IMR-90 (cell line): ENCODE data around the gene SS18. TPM values are rescaled to one million over a fixed set of nuclear protein-coding genes. Genes with fewer than 3 reads are reported as not detected.

ENCODE experiments used
- ATAC-seq: fragments of 200-7000 bp; cut with Tn5 transposase; 2 replicates; pipeline ENCODE4 v1.9.1; 2020; ENCODE audit warnings: low read depth, mild to moderate bottlenecking, moderate library complexity
- BruUV-seq: library from RNA; stranded (reverse); fragments of 400-500 nt; replicated peaks from 2 replicates; lab custom pipeline; 2021; lab: Mats Ljungman, UMichigan
- CTCF ChIA-PET: fragments of 300-600 bp; formaldehyde crosslinking; extraction: SDS; loops from one replicate; lab custom pipeline; 2021; ENCODE audit warnings: antibody characterized with exemption; lab: Yijun Ruan, JAX
- POLR2A ChIA-PET: fragments of 300-600 bp; sonication (Branson Sonifier 250); formaldehyde crosslinking; loops from one replicate; lab custom pipeline; 2022; ENCODE audit warnings: antibody characterized with exemption; ENCODE audit not compliant: unreplicated experiment; lab: Charles Lee
- DNase-seq: peaks from one replicate; pipeline ENCODE4 v3.0.0; 2013
- H2AFZ ChIP-seq: replicated peaks from 2 replicates; pipeline ENCODE3; 2013; ENCODE audit warnings: low read length, mild to moderate bottlenecking; ENCODE audit not compliant: poor library complexity
- H2AK5ac ChIP-seq: 2 replicates; pipeline ENCODE4 v1.6.1; 2013; ENCODE audit warnings: low read depth, low read length, inconsistent platforms
- H2AK9ac ChIP-seq: replicated peaks from 2 replicates; pipeline ENCODE3; 2013; ENCODE audit warnings: mild to moderate bottlenecking, low read depth, low read length, moderate library complexity; ENCODE audit not compliant: poor library complexity
- H2BK120ac ChIP-seq: 2 replicates; pipeline ENCODE4 v1.6.1; 2013; ENCODE audit warnings: low read depth, low read length, inconsistent platforms
- H2BK15ac ChIP-seq: 3 replicates; pipeline ENCODE4 v1.6.1; 2013; ENCODE audit warnings: low read depth, low read length, inconsistent platforms
- H2BK20ac ChIP-seq: 2 replicates; pipeline ENCODE4 v1.6.1; 2013; ENCODE audit warnings: low read depth, mild to moderate bottlenecking, inconsistent platforms, low read length, moderate library complexity
- H2BK5ac ChIP-seq: 2 replicates; pipeline ENCODE4 v1.6.1; 2013; ENCODE audit warnings: mild to moderate bottlenecking, low read depth, low read length, inconsistent platforms; ENCODE audit not compliant: poor library complexity, severe bottlenecking
- H3K14ac ChIP-seq: replicated peaks from 2 replicates; pipeline ENCODE4 v1.6.1; 2013; ENCODE audit warnings: low read depth, low read length, inconsistent platforms
- H3K18ac ChIP-seq: 2 replicates; pipeline ENCODE4 v1.6.1; 2013; ENCODE audit warnings: low read depth, low read length, control low read depth
- H3K23ac ChIP-seq: 2 replicates; pipeline ENCODE4 v1.6.1; 2013; ENCODE audit warnings: low read depth, low read length, inconsistent platforms
- H3K27ac ChIP-seq: 2 replicates; pipeline ENCODE4 v1.5.1; 2013; ENCODE audit warnings: mild to moderate bottlenecking, control low read depth, low read length; ENCODE audit not compliant: insufficient read depth
- H3K27me3 ChIP-seq: 2 replicates; pipeline ENCODE4 v1.6.1; 2013; ENCODE audit warnings: low read length; ENCODE audit not compliant: control insufficient read depth, insufficient read depth
- H3K36me3 ChIP-seq: 2 replicates; pipeline ENCODE4 v1.6.1; 2013; ENCODE audit warnings: low read length, mixed read lengths; ENCODE audit not compliant: control insufficient read depth, insufficient read depth
- H3K4ac ChIP-seq: 2 replicates; pipeline ENCODE4 v1.6.1; 2013; ENCODE audit warnings: low read depth, low read length, inconsistent platforms
- H3K4me1 ChIP-seq: 2 replicates; pipeline ENCODE4 v1.6.1; 2013; ENCODE audit warnings: low read length, mixed read lengths; ENCODE audit not compliant: control insufficient read depth, insufficient read depth
- H3K4me2 ChIP-seq: 2 replicates; pipeline ENCODE4 v1.6.1; 2013; ENCODE audit warnings: low read depth, mild to moderate bottlenecking, control low read depth, low read length, moderate library complexity
- H3K4me3 ChIP-seq: 2 replicates; pipeline ENCODE4 v1.5.1; 2013; ENCODE audit warnings: low read depth, mild to moderate bottlenecking, control low read depth, low read length, moderate library complexity; ENCODE audit not compliant: insufficient read depth
- H3K56ac ChIP-seq: 2 replicates; pipeline ENCODE4 v1.6.1; 2013; ENCODE audit warnings: low read length, inconsistent platforms; ENCODE audit not compliant: insufficient read depth; ENCODE audit errors: extremely low read depth
- H3K79me1 ChIP-seq, 2 experiments: 2 replicates each; pipeline ENCODE4 v1.6.1; 2013; ENCODE audit warnings: low read length in 2 of 2, inconsistent platforms in 1 of 2, low read depth in 1 of 2
- H3K9ac ChIP-seq: 2 replicates; pipeline ENCODE4 v1.6.1; 2013; ENCODE audit warnings: low read depth, low read length, control low read depth
- H3K9me1 ChIP-seq: 2 replicates; pipeline ENCODE4 v1.6.1; 2013; ENCODE audit warnings: low read length, inconsistent platforms; ENCODE audit not compliant: insufficient read depth
- H3K9me3 ChIP-seq: 2 replicates; pipeline ENCODE4 v1.6.1; 2013; ENCODE audit warnings: low read length; ENCODE audit not compliant: control insufficient read depth, insufficient read depth
- H4K20me1 ChIP-seq: 2 replicates; pipeline ENCODE4 v1.6.1; 2013; ENCODE audit warnings: low read length, inconsistent platforms; ENCODE audit not compliant: insufficient read depth
- H4K5ac ChIP-seq: 2 replicates; pipeline ENCODE4 v1.6.1; 2013; ENCODE audit warnings: mild to moderate bottlenecking, low read depth, low read length, control low read depth
- H4K8ac ChIP-seq, 2 experiments: 2 replicates each; pipeline ENCODE4 v1.6.1; 2013; ENCODE audit warnings: low read depth in 2 of 2, low read length in 2 of 2, control low read depth in 1 of 2, inconsistent platforms in 1 of 2
- H4K91ac ChIP-seq: 2 replicates; pipeline ENCODE4 v1.6.1; 2013; ENCODE audit warnings: low read depth, low read length, inconsistent platforms; ENCODE audit not compliant: insufficient read depth
- MAFK ChIP-seq: IDR thresholded peaks from 2 replicates; pipeline ENCODE4 v1.6.1; 2012; ENCODE audit warnings: low read depth, low read length, improper control_type of control experiment
- MXI1 ChIP-seq: IDR thresholded peaks from 2 replicates; pipeline ENCODE4 v1.6.1; 2012; ENCODE audit warnings: low read depth, mild to moderate bottlenecking, low read length, moderate library complexity, borderline replicate concordance
- SMC3 ChIP-seq: fragments of 150-350 bp; IDR thresholded peaks from 2 replicates; pipeline ENCODE4 v1.6.1; 2016; ENCODE audit warnings: low read depth, mild to moderate bottlenecking, antibody characterized with exemption, low read length, moderate library complexity
- dilution Hi-C: fragments of 300-500 bp; cut with HindIII; formaldehyde crosslinking; loops from one replicate; pipeline ENCODE4 v1.14.3; 2018; ENCODE audit warnings: low sequenced_read_pairs; ENCODE audit not compliant: unreplicated experiment
- in situ Hi-C: fragments of 300-500 bp; cut with MboI; formaldehyde crosslinking; loops from 3 replicates; pipeline ENCODE4 v1.14.3; 2019; ENCODE audit warnings: low sequenced_read_pairs, inconsistent platforms, mixed read lengths
- intact Hi-C: fragments of 100-400 bp; cut with micrococcal nuclease; formaldehyde crosslinking; loops from 2 replicates; pipeline ENCODE4 v1.10.0; 2022
- polyA plus RNA-seq, 3 experiments: library from polyadenylated mRNA; depleted of rRNA; stranded (reverse); fragments of >200 nt; gene quantifications; 2 replicates each; pipeline ENCODE4 v1.2.3, GENCODE V29; 2012; ENCODE audit warnings: low replicate concordance in 1 of 3
- total RNA-seq: library from RNA; depleted of rRNA; stranded (reverse); fragments of >200 nt; gene quantifications from 2 replicates; pipeline ENCODE4 v1.2.3, GENCODE V29; 2012

SS18 gene
- total and polyA plus RNA-seq, 2 of the 4 experiments (the other 2 are of a cell fraction): 112 to 242 TPM

GRCh38 chr18:26046419-26047077, 43.9 kb downstream of the SS18 start:
- Histone ChIP-seq H3K36me3 (peaks cover 10% of the 10 kb centered on the region; the same call in 1 of the 2 replicates), H3K9me3 (no peaks in the 10 kb centered on the region), H4K8ac (no peak overlapping the region), H2BK5ac (no peak overlapping the region), H3K9me1 (no peaks in the 10 kb centered on the region), H3K27me3 (no peaks in the 10 kb centered on the region), H2AK5ac (no peak overlapping the region), H3K79me1 (peaks cover 27 to 44% of the 10 kb centered on the region in 2 experiments), H3K14ac (no peak overlapping the region), H2AK9ac (no peak overlapping the region), H3K4ac (no peak overlapping the region), H2AFZ (no peak overlapping the region), H3K27ac (no peak overlapping the region), H3K4me1 (no peaks in the 10 kb centered on the region), H2BK120ac (no peak overlapping the region), H3K23ac (no peak overlapping the region), H4K20me1 (no peaks in the 10 kb centered on the region), H3K18ac (no peak overlapping the region), H4K91ac (no peak overlapping the region), H4K5ac (no peak overlapping the region), H2BK15ac (no peak overlapping the region), H2BK20ac (no peak overlapping the region), H3K56ac (no peak overlapping the region), H3K9ac (no peak overlapping the region), H3K4me3 (no peak overlapping the region), H3K4me2 (no peak overlapping the region)
- DNase-seq (no peak), ATAC-seq (no peak)
- intact Hi-C loops: no loop called here
- in situ Hi-C loops: no loop called here
- no TSS peak for BruUV-seq
- ChIA-PET CTCF (interaction anchor here (0.6 kb wide), 1 partner anchor 13 kb away, joined by 3 read pairs; no protein-coding TSS in a partner anchor), POLR2A (interaction anchor here (0.6 kb wide), 1 partner anchor 12 kb away, joined by 5 read pairs; no protein-coding TSS in a partner anchor)
- peak; percentile 78 for TF ChIP-seq MAFK
- no peak for TF ChIP-seq MXI1
- TF ChIP-seq SMC3: no peak
- dilution Hi-C loops: no loop called here
